ENCODE data around the gene ABCA3.
"Not testable (repeated sequence)": the region's sequence is repeated elsewhere in the genome, so short reads cannot be mapped to it uniquely, and the experiment has no call there.

Gene ABCA3

DNA sequence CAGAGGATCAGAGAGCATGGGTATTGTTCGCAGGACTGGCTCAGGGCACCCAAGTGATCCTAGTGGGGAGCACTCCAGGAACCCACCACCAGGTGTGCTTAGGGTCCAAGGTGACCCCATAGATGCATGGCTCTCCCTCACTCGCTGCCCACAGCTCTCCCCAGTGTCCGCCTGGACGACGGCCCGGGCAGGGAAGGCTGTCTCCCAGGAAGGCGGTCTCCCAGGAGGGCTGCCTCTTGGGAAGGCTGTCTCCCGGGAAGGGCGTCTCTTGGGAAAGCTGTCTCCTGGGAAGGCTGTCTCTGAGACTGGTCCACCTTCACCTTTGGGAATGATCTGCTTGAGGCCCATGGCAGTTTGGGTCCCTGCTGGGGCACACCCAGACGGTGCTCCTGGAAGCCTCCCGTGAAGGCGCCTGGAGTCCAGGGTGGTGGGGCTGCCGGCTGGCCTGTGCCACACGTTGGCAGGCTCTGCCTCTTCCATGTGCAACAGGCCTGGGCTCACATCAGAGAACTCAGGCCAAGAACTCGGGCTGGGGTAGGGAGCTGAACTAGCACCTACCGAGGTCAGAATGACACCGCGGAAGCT is 94.1 kb downstream of the ABCA3 start:
- TF ChIP-seq, protein P1, sequence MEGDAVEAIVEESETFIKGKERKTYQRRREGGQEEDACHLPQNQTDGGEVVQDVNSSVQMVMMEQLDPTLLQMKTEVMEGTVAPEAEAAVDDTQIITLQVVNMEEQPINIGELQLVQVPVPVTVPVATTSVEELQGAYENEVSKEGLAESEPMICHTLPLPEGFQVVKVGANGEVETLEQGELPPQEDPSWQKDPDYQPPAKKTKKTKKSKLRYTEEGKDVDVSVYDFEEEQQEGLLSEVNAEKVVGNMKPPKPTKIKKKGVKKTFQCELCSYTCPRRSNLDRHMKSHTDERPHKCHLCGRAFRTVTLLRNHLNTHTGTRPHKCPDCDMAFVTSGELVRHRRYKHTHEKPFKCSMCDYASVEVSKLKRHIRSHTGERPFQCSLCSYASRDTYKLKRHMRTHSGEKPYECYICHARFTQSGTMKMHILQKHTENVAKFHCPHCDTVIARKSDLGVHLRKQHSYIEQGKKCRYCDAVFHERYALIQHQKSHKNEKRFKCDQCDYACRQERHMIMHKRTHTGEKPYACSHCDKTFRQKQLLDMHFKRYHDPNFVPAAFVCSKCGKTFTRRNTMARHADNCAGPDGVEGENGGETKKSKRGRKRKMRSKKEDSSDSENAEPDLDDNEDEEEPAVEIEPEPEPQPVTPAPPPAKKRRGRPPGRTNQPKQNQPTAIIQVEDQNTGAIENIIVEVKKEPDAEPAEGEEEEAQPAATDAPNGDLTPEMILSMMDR (IDR thresholded peaks at IDR 0.05; ENCODE audit: borderline replicate concordance, control extremely low read depth, extremely low read depth, insufficient read depth, missing control alignments) = no peak
- in situ Hi-C loops (cut with MboI; ENCODE audit: low sequenced_read_pairs, unreplicated experiment) = no loop called here
- no peak for DNase-seq (ENCODE audit: low spot score)

DNA sequence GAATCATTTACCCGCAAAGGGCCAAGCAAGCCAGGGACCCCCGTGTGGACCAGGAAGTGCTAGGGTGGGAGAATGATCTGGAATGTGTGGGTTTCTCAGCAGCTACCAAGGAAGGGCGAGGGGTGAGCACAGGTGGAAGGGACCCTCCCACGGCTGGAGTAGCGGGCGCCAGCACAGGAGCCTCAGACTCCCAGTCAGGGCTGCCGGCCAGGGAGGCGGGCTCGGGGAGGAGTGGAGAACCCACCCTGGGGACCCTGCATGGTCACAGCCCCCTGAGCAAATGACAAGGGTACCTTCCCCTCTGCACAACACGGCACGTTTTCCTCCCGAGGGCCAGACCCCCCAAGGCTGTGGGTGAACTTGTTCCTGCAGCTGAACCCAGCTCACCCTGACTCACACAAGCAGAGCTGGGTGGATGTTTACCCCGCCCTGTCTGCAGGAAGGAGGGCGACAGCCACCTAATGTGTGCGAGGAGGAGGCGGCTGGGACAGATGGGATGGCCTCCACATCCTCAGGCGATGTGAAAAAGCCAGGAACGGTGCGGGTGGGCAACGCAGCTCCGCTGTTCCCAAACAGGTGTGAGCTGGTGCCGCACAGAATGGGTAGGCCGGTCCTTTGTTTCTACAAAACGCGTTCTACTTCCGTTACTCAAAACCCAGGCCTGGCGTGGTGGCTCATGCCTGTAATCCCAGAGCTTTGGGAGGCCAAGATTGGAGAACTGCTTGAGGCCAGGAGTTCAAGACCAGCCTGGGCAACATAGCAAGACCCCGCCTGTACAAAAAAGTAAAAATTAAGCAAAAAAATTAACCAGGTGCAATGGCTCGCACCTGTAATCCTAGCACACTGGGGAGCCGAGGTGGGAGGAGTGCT is 95.4 kb downstream of the ABCA3 start:
- no peak for DNase-seq (ENCODE audit: low spot score)
- TF ChIP-seq, protein P1 (IDR thresholded peaks at IDR 0.05; ENCODE audit: borderline replicate concordance, control extremely low read depth, extremely low read depth, insufficient read depth, missing control alignments) = no peak
- in situ Hi-C loops (cut with MboI; ENCODE audit: low sequenced_read_pairs, unreplicated experiment) = no loop called here

DNA sequence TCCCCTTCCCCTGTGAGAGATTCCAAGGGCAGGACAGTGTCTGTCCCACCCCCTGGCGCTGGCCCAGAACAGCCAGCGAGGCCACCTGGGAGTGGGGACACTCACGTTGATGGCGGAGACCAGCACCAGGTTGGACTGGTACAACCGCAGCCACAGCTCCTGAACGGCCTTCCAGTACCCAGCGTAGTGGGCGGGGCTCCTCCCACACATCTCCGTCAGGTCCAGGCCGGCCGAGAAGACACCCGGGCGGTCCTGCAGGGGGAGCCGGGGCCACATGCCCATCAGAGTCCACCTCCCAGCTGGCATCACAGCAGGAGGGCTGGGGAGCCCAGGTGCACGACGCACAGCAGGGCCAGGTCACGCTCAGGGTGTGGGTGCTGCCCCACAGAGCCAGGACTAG is 96.2 kb downstream of the ABCA3 start:
- DNase-seq (ENCODE audit: low spot score) = no peak
- in situ Hi-C loops (cut with MboI; ENCODE audit: low sequenced_read_pairs, unreplicated experiment) = no loop called here
- TF ChIP-seq, protein P1 (IDR thresholded peaks at IDR 0.05; ENCODE audit: borderline replicate concordance, control extremely low read depth, extremely low read depth, insufficient read depth, missing control alignments) = no peak

DNA sequence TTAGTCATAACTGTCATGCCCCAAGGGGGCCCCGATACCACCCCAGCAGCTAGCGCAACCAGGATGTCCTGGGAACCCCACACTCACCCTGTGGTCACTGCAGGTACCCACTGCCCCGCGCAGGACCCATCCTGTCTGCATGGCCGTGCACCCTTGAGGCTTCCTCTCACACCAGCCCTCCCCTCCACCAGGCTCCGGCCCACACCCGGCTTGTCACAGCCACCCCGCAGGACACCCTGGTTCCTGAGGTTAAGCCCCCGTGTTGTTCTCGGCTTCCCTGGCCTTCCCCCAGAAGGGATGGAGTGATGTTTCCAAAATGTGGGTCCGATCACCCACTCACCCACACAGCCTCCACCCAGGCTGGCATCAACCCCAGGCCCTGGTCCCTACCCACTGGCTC is 96.7 kb downstream of the ABCA3 start:
- TF ChIP-seq, protein P1 (IDR thresholded peaks at IDR 0.05; ENCODE audit: borderline replicate concordance, control extremely low read depth, extremely low read depth, insufficient read depth, missing control alignments) = no peak
- in situ Hi-C loops (cut with MboI; ENCODE audit: low sequenced_read_pairs, unreplicated experiment) = no loop called here
- DNase-seq (ENCODE audit: low spot score) = no peak

DNA sequence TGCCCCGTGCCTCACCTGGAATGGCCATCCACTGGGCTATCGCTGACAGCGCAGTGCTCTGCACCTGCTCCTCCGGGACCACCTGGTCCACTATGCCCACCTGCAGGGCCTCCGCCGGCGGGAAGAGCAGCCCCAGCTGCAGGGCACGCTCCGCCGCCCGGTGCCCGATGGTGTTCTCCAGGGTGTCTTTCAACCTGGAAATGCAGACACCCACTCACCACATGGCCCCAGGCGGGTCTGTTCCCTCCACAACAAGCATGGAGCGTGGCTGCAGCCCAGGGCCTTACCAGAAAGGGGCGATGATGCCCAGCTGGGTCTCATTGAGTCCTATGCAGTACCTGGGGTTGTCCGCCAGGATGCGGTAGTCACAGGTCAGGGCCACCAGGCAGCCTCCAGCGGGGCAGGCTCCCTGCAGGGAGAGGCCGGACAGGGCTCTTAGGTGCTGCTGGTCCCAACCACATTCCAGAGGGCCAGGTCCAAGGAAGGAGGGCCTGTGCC is 97.4 kb downstream of the ABCA3 start:
- in situ Hi-C loops (cut with MboI; ENCODE audit: low sequenced_read_pairs, unreplicated experiment) = no loop called here
- TF ChIP-seq, protein P1 (IDR thresholded peaks at IDR 0.05; ENCODE audit: borderline replicate concordance, control extremely low read depth, extremely low read depth, insufficient read depth, missing control alignments) = no peak
- DNase-seq (ENCODE audit: low spot score) = no peak

DNA sequence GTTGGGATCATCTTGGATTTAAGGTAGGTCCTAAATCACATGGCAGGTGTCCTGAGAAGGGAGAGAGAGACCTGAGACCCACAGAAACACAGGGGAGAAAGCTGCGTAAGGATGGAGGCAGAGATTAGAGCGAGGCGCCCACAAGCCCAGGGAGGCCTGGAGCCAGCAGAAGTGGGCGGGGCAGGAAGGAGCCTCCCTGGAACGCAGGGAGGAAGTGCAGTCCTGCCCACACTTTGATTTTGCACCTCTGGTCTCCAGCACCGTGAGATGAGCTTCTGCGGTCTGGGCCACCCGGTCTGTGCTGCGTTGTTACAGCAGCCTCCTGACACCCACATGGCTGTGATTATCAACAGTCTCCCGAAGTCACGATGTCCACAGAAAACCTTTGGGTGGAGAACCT is 97.9 kb downstream of the ABCA3 start:
- in situ Hi-C loops (cut with MboI; ENCODE audit: low sequenced_read_pairs, unreplicated experiment) = no loop called here
- TF ChIP-seq, protein P1 (IDR thresholded peaks at IDR 0.05; ENCODE audit: borderline replicate concordance, control extremely low read depth, extremely low read depth, insufficient read depth, missing control alignments) = no peak

DNA sequence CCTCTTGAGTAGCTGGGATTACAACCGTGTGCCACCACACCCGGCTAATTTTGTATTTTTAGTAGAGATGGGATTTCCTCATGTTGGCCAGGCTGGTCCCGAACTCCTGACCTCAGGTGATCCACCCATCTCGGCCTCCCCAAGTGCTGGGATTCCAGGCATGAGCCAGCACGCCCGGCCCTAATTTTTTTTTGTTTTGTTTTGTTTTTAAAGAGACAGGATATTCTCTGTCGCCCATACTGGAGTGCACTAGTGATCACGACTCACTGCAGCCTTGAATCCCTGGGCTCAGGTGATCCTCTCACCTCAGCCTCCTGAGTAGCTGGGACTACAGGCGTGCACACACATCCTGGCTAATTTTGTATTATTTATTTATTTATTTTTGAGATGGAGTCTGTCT is 100.2 kb downstream of the ABCA3 start:
- in situ Hi-C loops (cut with MboI; ENCODE audit: low sequenced_read_pairs, unreplicated experiment); DNase-seq (ENCODE audit: low spot score): not testable (repeated sequence)

More for the DNA sequence above, 97.9 kb downstream of the ABCA3 start:
- DNase-seq (ENCODE audit: low spot score) = no peak
